Lung (tissue), 12 donors: Measurements from ENCODE around the gene CHMP5. TPM values are rescaled to one million over a fixed set of nuclear protein-coding genes. Genes with fewer than 3 reads are reported as not detected.
A peak's percentile ranks its signal among the peaks of the same experiment; 100 is the strongest.

Experiments used
- ATAC-seq: fragments of 200-7000 bp; cut with Tn5 transposase; one replicate; pipeline ENCODE4 v1.9.1; 2020; ENCODE audit warnings: moderate number of reproducible peaks; ENCODE audit not compliant: insufficient read depth, low FRiP score
- DNase-seq, 3 donors: peaks; one replicate each; pipeline ENCODE4 v3.0.0-alpha.2; 2013 to 2017
- H3K27ac ChIP-seq, 2 donors: one replicate each; pipeline ENCODE4 v1.5.1; 2013; ENCODE audit warnings: mild to moderate bottlenecking in 2 of 2, moderate library complexity in 2 of 2, control low read depth in 1 of 2, inconsistent platforms in 1 of 2, low read depth in 1 of 2, low read length in 1 of 2
- H3K27me3 ChIP-seq, 3 donors: one replicate each; pipeline ENCODE4 v1.5.1; 2013; ENCODE audit warnings: low read length in 2 of 3; ENCODE audit not compliant: control insufficient read depth in 3 of 3, insufficient read depth in 3 of 3
- H3K36me3 ChIP-seq, 4 donors: one replicate each; pipeline ENCODE4 v1.5.1; 2013; ENCODE audit warnings: low read length in 4 of 4, mild to moderate bottlenecking in 1 of 4, moderate library complexity in 1 of 4; ENCODE audit not compliant: control insufficient read depth in 4 of 4, insufficient read depth in 4 of 4
- H3K4me1 ChIP-seq, 5 donors: one replicate each; pipeline ENCODE4 v1.5.1; 2013; ENCODE audit warnings: low read length in 5 of 5, mild to moderate bottlenecking in 2 of 5, moderate library complexity in 1 of 5; ENCODE audit not compliant: control insufficient read depth in 5 of 5, insufficient read depth in 5 of 5
- H3K4me3 ChIP-seq: one replicate; pipeline ENCODE4 v1.5.1; 2013; ENCODE audit warnings: mild to moderate bottlenecking, control low read depth, moderate library complexity
- H3K9ac ChIP-seq, 2 donors: one replicate each; pipeline ENCODE4 v1.5.1; 2013; ENCODE audit warnings: low read length in 2 of 2, control low read depth in 1 of 2; ENCODE audit not compliant: insufficient read depth in 1 of 2
- H3K9me3 ChIP-seq, 4 donors: one replicate each; pipeline ENCODE4 v1.5.1; 2013; ENCODE audit warnings: low read length in 3 of 4, mild to moderate bottlenecking in 1 of 4, moderate library complexity in 1 of 4; ENCODE audit not compliant: control insufficient read depth in 4 of 4, insufficient read depth in 3 of 4
- WGBS, 2 donors: extraction: QIAGEN DNeasy Blood & Tissue Kit; methylation state at CpG; one replicate each; pipeline ENCODE4 v1.1.7; 2013; 5-methylcytosine and 5-hydroxymethylcytosine counted together
- polyA plus RNA-seq, 2 donors: library from polyadenylated mRNA; stranded (reverse); fragments of 200-250 nt; gene quantifications; one replicate each; pipeline ENCODE4 v1.2.1, GENCODE V29; 2013
- total RNA-seq, 2 donors: library from RNA; depleted of rRNA in 1 of 2; stranded (reverse); fragments of >200 nt in 1 of 2; gene quantifications; one replicate each; pipeline ENCODE4 v1.2.1, GENCODE V29; 2014 to 2021
- TF ChIP-seq, protein P1 (sequence below): IDR thresholded peaks from 2 replicates; pipeline ENCODE4 v1.5.1; 2012; ENCODE audit warnings: mild to moderate bottlenecking; ENCODE audit errors: control extremely low read depth, extremely low read depth
- donor health status: control.
- donor health status: control.
- donor health status: Bipolar disorder and iron deficiency.
- donor health status: healthy.
- donor health status: DM: yes; HTN: yes; CAD: no.

The CHMP5 gene
- total and polyA plus RNA-seq, 4 donors: 52.3 to 87.5 (median 62.2) TPM

DNA sequence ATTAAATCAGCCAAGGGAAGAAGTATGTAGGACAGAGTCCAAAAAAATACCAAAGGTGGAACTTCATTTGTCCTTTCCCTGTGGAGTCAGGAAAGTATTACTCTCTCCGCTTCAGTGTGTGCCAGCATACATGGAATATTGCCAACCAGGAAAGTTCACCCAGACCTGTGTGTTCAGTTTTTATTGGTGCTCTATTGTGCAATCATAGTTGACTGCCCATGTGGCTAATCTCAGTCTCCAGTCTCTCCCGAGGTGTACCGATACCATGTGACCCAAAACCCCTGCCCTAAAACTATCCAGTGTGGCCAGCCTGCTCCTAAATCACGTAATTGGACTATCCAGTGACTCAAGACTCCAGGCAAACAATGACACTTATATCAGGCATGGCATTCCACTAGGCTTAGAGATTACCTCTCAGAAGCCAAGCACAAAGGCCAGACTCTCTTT, 64.3 kb downstream of the CHMP5 start:
- WGBS, 2 donors: 65 to 79% methylated on average over 4 of the region's 4 CpGs
- ATAC-seq: peak; percentile 82
- no peak overlapping the region for H3K4me3 ChIP-seq
- no peaks in the 10 kb centered on the region for H3K9me3 ChIP-seq
- H3K9ac ChIP-seq: no peak overlapping the region
- H3K36me3 ChIP-seq: peaks cover 21 to 32% (median 25%) of the 10 kb centered on the region in 4 donors
- DNase-seq: peak in 1 of 3 donors; percentile 5
- peak overlapping the region in 1 of 2 donors; percentile 90 for H3K27ac ChIP-seq
- TF ChIP-seq, protein P1, sequence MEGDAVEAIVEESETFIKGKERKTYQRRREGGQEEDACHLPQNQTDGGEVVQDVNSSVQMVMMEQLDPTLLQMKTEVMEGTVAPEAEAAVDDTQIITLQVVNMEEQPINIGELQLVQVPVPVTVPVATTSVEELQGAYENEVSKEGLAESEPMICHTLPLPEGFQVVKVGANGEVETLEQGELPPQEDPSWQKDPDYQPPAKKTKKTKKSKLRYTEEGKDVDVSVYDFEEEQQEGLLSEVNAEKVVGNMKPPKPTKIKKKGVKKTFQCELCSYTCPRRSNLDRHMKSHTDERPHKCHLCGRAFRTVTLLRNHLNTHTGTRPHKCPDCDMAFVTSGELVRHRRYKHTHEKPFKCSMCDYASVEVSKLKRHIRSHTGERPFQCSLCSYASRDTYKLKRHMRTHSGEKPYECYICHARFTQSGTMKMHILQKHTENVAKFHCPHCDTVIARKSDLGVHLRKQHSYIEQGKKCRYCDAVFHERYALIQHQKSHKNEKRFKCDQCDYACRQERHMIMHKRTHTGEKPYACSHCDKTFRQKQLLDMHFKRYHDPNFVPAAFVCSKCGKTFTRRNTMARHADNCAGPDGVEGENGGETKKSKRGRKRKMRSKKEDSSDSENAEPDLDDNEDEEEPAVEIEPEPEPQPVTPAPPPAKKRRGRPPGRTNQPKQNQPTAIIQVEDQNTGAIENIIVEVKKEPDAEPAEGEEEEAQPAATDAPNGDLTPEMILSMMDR: no peak
- H3K4me1 ChIP-seq: peaks cover 0 to 11% (median 0%) of the 10 kb centered on the region in 5 donors
- no peaks in the 10 kb centered on the region for H3K27me3 ChIP-seq

DNA sequence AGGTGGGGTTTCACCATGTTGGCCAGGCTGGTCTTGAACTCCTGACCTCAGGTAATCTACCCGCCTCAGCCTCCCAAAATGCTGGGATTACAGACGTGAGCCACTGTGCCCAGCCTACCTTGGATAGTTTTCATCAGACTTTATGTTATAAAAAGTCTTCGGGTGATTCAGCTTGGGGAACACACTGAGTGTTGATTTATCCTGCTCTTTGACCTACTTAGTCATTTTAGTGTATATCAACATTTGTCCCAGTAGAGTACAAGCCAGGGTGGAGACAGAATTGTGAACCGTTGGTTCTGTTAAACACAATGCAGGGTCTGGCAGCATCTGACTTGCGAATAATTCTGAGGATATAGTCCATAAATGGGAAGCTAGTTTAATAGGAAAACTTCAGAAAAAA, 65.1 kb downstream of the CHMP5 start:
- no peaks in the 10 kb centered on the region for H3K27me3 ChIP-seq
- no peak for ATAC-seq
- no peaks in the 10 kb centered on the region for H3K9me3 ChIP-seq
- peaks cover 0 to 11% (median 0%) of the 10 kb centered on the region in 5 donors for H3K4me1 ChIP-seq
- no peak overlapping the region for H3K9ac ChIP-seq
- no peak overlapping the region for H3K4me3 ChIP-seq
- TF ChIP-seq, protein P1: no peak
- DNase-seq: no peak
- 89 to 93% methylated on average over 5 of the region's 5 CpGs for WGBS, 2 donors
- H3K27ac ChIP-seq: peak overlapping the region in 1 of 2 donors; percentile 90
- peaks cover 24 to 39% (median 26%) of the 10 kb centered on the region in 4 donors for H3K36me3 ChIP-seq

DNA sequence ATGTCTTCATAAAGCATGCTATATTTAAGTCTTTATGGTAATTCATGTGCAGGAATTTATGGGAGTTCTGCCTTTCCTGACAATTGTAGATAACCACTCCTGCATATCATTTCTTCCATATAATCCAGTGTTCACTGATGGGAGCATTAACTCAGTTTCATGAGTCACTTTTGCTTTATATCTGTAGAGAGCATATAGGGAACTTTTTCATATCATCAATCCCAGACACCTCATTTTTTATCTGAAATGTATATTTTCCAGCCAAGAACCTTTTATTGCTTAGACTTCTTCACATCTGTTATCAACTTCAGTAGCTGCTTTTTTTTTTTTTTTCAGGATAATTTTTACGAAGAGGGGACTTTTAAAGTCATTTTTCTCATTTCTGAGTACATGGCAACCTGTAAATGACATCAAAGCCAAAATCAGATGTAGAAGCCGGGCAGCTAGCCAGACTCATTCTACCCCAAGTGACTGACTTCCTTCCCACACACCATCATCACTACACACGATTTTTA, 66.6 kb downstream of the CHMP5 start:
- ATAC-seq (no peak), DNase-seq (peak in 1 of 3 donors; percentile 14)
- H3K4me3 ChIP-seq: no peak overlapping the region
- H3K9ac ChIP-seq: no peak overlapping the region
- H3K36me3 ChIP-seq: peaks cover 24 to 40% (median 27%) of the 10 kb centered on the region in 4 donors
- 75 to 78% methylated on average over 3 of the region's 3 CpGs for WGBS, 2 donors
- no peaks in the 10 kb centered on the region for H3K27me3 ChIP-seq
- H3K27ac ChIP-seq: no peak overlapping the region
- no peaks in the 10 kb centered on the region for H3K9me3 ChIP-seq
- TF ChIP-seq, protein P1: no peak
- H3K4me1 ChIP-seq: peaks cover 0 to 11% (median 0%) of the 10 kb centered on the region in 5 donors

Other genes with a start within 250 kb of the CHMP5 start
- 100 to 1,000 TPM in 1 of 2 donors, 10 to 100 TPM in 1; 92.5 to 117 TPM for gene DNAJA1, start 239.8 kb upstream of the CHMP5 start, total RNA-seq
- 100 to 1,000 TPM in 1 of 2 donors, 10 to 100 TPM in 1; 51.9 to 127 TPM for gene DNAJA1, start 239.8 kb upstream of the CHMP5 start, polyA plus RNA-seq
- 10 to 100 TPM; 17.2 to 27.4 TPM for gene SMU1, start 188.4 kb upstream of the CHMP5 start, total RNA-seq
- 10 to 100 TPM in 1 of 2 donors, 1 to 10 TPM in 1; 7.3 to 12.5 TPM for gene SMU1, start 188.4 kb upstream of the CHMP5 start, polyA plus RNA-seq
- 100 to 1,000 TPM in 1 of 2 donors, 10 to 100 TPM in 1; 58.8 to 114 TPM for gene B4GALT1, start 97.7 kb upstream of the CHMP5 start, total RNA-seq
- 100 to 1,000 TPM in 1 of 2 donors, 10 to 100 TPM in 1; 27.2 to 130 TPM for gene B4GALT1, start 97.7 kb upstream of the CHMP5 start, polyA plus RNA-seq
- not detected for gene SPINK4, start 24.9 kb upstream of the CHMP5 start, total RNA-seq
- not detected for gene SPINK4, start 24.9 kb upstream of the CHMP5 start, polyA plus RNA-seq
- 100 to 1,000 TPM in 1 of 2 donors, 10 to 100 TPM in 1; 84.1 to 135 TPM for gene BAG1, start 341 bp upstream of the CHMP5 start, total RNA-seq
- gene BAG1, start 341 bp upstream of the CHMP5 start, polyA plus RNA-seq: 100 to 1,000 TPM; 101 to 112 TPM
- gene NFX1, start 25.5 kb downstream of the CHMP5 start, total RNA-seq: 10 to 100 TPM; 34.7 to 43.4 TPM
- gene NFX1, start 25.5 kb downstream of the CHMP5 start, polyA plus RNA-seq: 10 to 100 TPM; 13.1 to 17.9 TPM
- gene AQP7, start 137.5 kb downstream of the CHMP5 start, total RNA-seq: 1 to 10 TPM in 1 of 2 donors, under 1 TPM in 1; 0.74 to 3.9 TPM
- 1 to 10 TPM in 1 of 2 donors, under 1 TPM in 1; 0.80 to 2.2 TPM for gene AQP7, start 137.5 kb downstream of the CHMP5 start, polyA plus RNA-seq
- 100 to 1,000 TPM in 1 of 2 donors, 10 to 100 TPM in 1; 43.9 to 181 TPM for gene AQP3, start 182.5 kb downstream of the CHMP5 start, total RNA-seq
- gene AQP3, start 182.5 kb downstream of the CHMP5 start, polyA plus RNA-seq: 100 to 1,000 TPM; 137 to 218 TPM
- gene NOL6, start 208.9 kb downstream of the CHMP5 start, total RNA-seq: 10 to 100 TPM; 14.4 to 42.5 TPM
- 10 to 100 TPM; 31.5 to 32.6 TPM for gene NOL6, start 208.9 kb downstream of the CHMP5 start, polyA plus RNA-seq